IMR-90 (cell line): ENCODE results near the gene RHOT1. TPM values are rescaled to one million over a fixed set of nuclear protein-coding genes. Genes with fewer than 3 reads are reported as not detected.

Experiments
- ATAC-seq: fragments of 200-7000 bp; cut with Tn5 transposase; 2 replicates; pipeline ENCODE4 v1.9.1; 2020; ENCODE audit warnings: low read depth, mild to moderate bottlenecking, moderate library complexity
- BruUV-seq: library from RNA; stranded (reverse); fragments of 400-500 nt; replicated peaks from 2 replicates; lab custom pipeline; 2021; lab: Mats Ljungman, UMichigan
- CTCF ChIA-PET: fragments of 300-600 bp; formaldehyde crosslinking; extraction: SDS; loops from one replicate; lab custom pipeline; 2021; ENCODE audit warnings: antibody characterized with exemption; lab: Yijun Ruan, JAX
- POLR2A ChIA-PET: fragments of 300-600 bp; sonication (Branson Sonifier 250); formaldehyde crosslinking; loops from one replicate; lab custom pipeline; 2022; ENCODE audit warnings: antibody characterized with exemption; ENCODE audit not compliant: unreplicated experiment; lab: Charles Lee
- DNase-seq: peaks from one replicate; pipeline ENCODE4 v3.0.0; 2013
- H2AFZ ChIP-seq: replicated peaks from 2 replicates; pipeline ENCODE3; 2013; ENCODE audit warnings: low read length, mild to moderate bottlenecking; ENCODE audit not compliant: poor library complexity
- H2AK5ac ChIP-seq: 2 replicates; pipeline ENCODE4 v1.6.1; 2013; ENCODE audit warnings: low read depth, low read length, inconsistent platforms
- H2AK9ac ChIP-seq: replicated peaks from 2 replicates; pipeline ENCODE3; 2013; ENCODE audit warnings: mild to moderate bottlenecking, low read depth, low read length, moderate library complexity; ENCODE audit not compliant: poor library complexity
- H2BK120ac ChIP-seq: 2 replicates; pipeline ENCODE4 v1.6.1; 2013; ENCODE audit warnings: low read depth, low read length, inconsistent platforms
- H2BK15ac ChIP-seq: 3 replicates; pipeline ENCODE4 v1.6.1; 2013; ENCODE audit warnings: low read depth, low read length, inconsistent platforms
- H2BK20ac ChIP-seq: 2 replicates; pipeline ENCODE4 v1.6.1; 2013; ENCODE audit warnings: low read depth, mild to moderate bottlenecking, inconsistent platforms, low read length, moderate library complexity
- H2BK5ac ChIP-seq: 2 replicates; pipeline ENCODE4 v1.6.1; 2013; ENCODE audit warnings: mild to moderate bottlenecking, low read depth, low read length, inconsistent platforms; ENCODE audit not compliant: poor library complexity, severe bottlenecking
- H3K14ac ChIP-seq: replicated peaks from 2 replicates; pipeline ENCODE4 v1.6.1; 2013; ENCODE audit warnings: low read depth, low read length, inconsistent platforms
- H3K18ac ChIP-seq: 2 replicates; pipeline ENCODE4 v1.6.1; 2013; ENCODE audit warnings: low read depth, low read length, control low read depth
- H3K23ac ChIP-seq: 2 replicates; pipeline ENCODE4 v1.6.1; 2013; ENCODE audit warnings: low read depth, low read length, inconsistent platforms
- H3K27ac ChIP-seq: 2 replicates; pipeline ENCODE4 v1.5.1; 2013; ENCODE audit warnings: mild to moderate bottlenecking, control low read depth, low read length; ENCODE audit not compliant: insufficient read depth
- H3K27me3 ChIP-seq: 2 replicates; pipeline ENCODE4 v1.6.1; 2013; ENCODE audit warnings: low read length; ENCODE audit not compliant: control insufficient read depth, insufficient read depth
- H3K36me3 ChIP-seq: 2 replicates; pipeline ENCODE4 v1.6.1; 2013; ENCODE audit warnings: low read length, mixed read lengths; ENCODE audit not compliant: control insufficient read depth, insufficient read depth
- H3K4ac ChIP-seq: 2 replicates; pipeline ENCODE4 v1.6.1; 2013; ENCODE audit warnings: low read depth, low read length, inconsistent platforms
- H3K4me1 ChIP-seq: 2 replicates; pipeline ENCODE4 v1.6.1; 2013; ENCODE audit warnings: low read length, mixed read lengths; ENCODE audit not compliant: control insufficient read depth, insufficient read depth
- H3K4me2 ChIP-seq: 2 replicates; pipeline ENCODE4 v1.6.1; 2013; ENCODE audit warnings: low read depth, mild to moderate bottlenecking, control low read depth, low read length, moderate library complexity
- H3K4me3 ChIP-seq: 2 replicates; pipeline ENCODE4 v1.5.1; 2013; ENCODE audit warnings: low read depth, mild to moderate bottlenecking, control low read depth, low read length, moderate library complexity; ENCODE audit not compliant: insufficient read depth
- H3K56ac ChIP-seq: 2 replicates; pipeline ENCODE4 v1.6.1; 2013; ENCODE audit warnings: low read length, inconsistent platforms; ENCODE audit not compliant: insufficient read depth; ENCODE audit errors: extremely low read depth
- H3K79me1 ChIP-seq, 2 experiments: 2 replicates each; pipeline ENCODE4 v1.6.1; 2013; ENCODE audit warnings: low read length in 2 of 2, inconsistent platforms in 1 of 2, low read depth in 1 of 2
- H3K9ac ChIP-seq: 2 replicates; pipeline ENCODE4 v1.6.1; 2013; ENCODE audit warnings: low read depth, low read length, control low read depth
- H3K9me1 ChIP-seq: 2 replicates; pipeline ENCODE4 v1.6.1; 2013; ENCODE audit warnings: low read length, inconsistent platforms; ENCODE audit not compliant: insufficient read depth
- H3K9me3 ChIP-seq: 2 replicates; pipeline ENCODE4 v1.6.1; 2013; ENCODE audit warnings: low read length; ENCODE audit not compliant: control insufficient read depth, insufficient read depth
- H4K20me1 ChIP-seq: 2 replicates; pipeline ENCODE4 v1.6.1; 2013; ENCODE audit warnings: low read length, inconsistent platforms; ENCODE audit not compliant: insufficient read depth
- H4K5ac ChIP-seq: 2 replicates; pipeline ENCODE4 v1.6.1; 2013; ENCODE audit warnings: mild to moderate bottlenecking, low read depth, low read length, control low read depth
- H4K8ac ChIP-seq, 2 experiments: 2 replicates each; pipeline ENCODE4 v1.6.1; 2013; ENCODE audit warnings: low read depth in 2 of 2, low read length in 2 of 2, control low read depth in 1 of 2, inconsistent platforms in 1 of 2
- H4K91ac ChIP-seq: 2 replicates; pipeline ENCODE4 v1.6.1; 2013; ENCODE audit warnings: low read depth, low read length, inconsistent platforms; ENCODE audit not compliant: insufficient read depth
- CHD1 ChIP-seq: IDR thresholded peaks from 2 replicates; pipeline ENCODE4 v1.6.1; 2012; ENCODE audit warnings: low read depth, low read length, improper control_type of control experiment
- MXI1 ChIP-seq: IDR thresholded peaks from 2 replicates; pipeline ENCODE4 v1.6.1; 2012; ENCODE audit warnings: low read depth, mild to moderate bottlenecking, low read length, moderate library complexity, borderline replicate concordance
- NFE2L2 ChIP-seq: fragments of 150-350 bp; IDR thresholded peaks from 2 replicates; pipeline ENCODE4 v1.6.1; 2016; ENCODE audit warnings: low read depth, mild to moderate bottlenecking, low read length
- RAD21 ChIP-seq: IDR thresholded peaks from 2 replicates; pipeline ENCODE4 v1.6.1; 2012; ENCODE audit warnings: low read length, improper control_type of control experiment
- USF2 ChIP-seq: fragments of 150-350 bp; IDR thresholded peaks from 2 replicates; pipeline ENCODE4 v1.6.1; 2017; ENCODE audit warnings: mild to moderate bottlenecking, antibody characterized with exemption, low read length, low read depth
- WGBS, 2 experiments: methylation state at CpG; one replicate each; pipeline versions ENCODE4 v1.1.5 to v1.1.7; 2013; ENCODE audit warnings: missing lambda C conversion rate in 2 of 2; ENCODE audit not compliant: insufficient read length in 1 of 2; ENCODE audit errors: extremely low coverage in 2 of 2; 5-methylcytosine and 5-hydroxymethylcytosine counted together
- dilution Hi-C: fragments of 300-500 bp; cut with HindIII; formaldehyde crosslinking; loops from one replicate; pipeline ENCODE4 v1.14.3; 2018; ENCODE audit warnings: low sequenced_read_pairs; ENCODE audit not compliant: unreplicated experiment
- in situ Hi-C: fragments of 300-500 bp; cut with MboI; formaldehyde crosslinking; loops from 3 replicates; pipeline ENCODE4 v1.14.3; 2019; ENCODE audit warnings: low sequenced_read_pairs, inconsistent platforms, mixed read lengths
- intact Hi-C: fragments of 100-400 bp; cut with micrococcal nuclease; formaldehyde crosslinking; loops from 2 replicates; pipeline ENCODE4 v1.10.0; 2022
- polyA plus RNA-seq, 3 experiments: library from polyadenylated mRNA; depleted of rRNA; stranded (reverse); fragments of >200 nt; gene quantifications; 2 replicates each; pipeline ENCODE4 v1.2.3, GENCODE V29; 2012; ENCODE audit warnings: low replicate concordance in 1 of 3
- total RNA-seq: library from RNA; depleted of rRNA; stranded (reverse); fragments of >200 nt; gene quantifications from 2 replicates; pipeline ENCODE4 v1.2.3, GENCODE V29; 2012
- TF ChIP-seq, protein P1 (sequence below): conservative IDR thresholded peaks from 2 replicates; pipeline ENCODE4 v1.5.1; 2012; ENCODE audit warnings: mild to moderate bottlenecking, low read depth, low read length, improper control_type of control experiment

Gene RHOT1
- total and polyA plus RNA-seq, 2 of the 4 experiments (the other 2 are of a cell fraction): 27.4 to 27.6 TPM

GRCh38 chr17:32185875-32186274 lies 43.6 kb downstream of the RHOT1 start:
- Histone ChIP-seq H2BK20ac (no peak overlapping the region), H2BK15ac (no peak overlapping the region), H3K27me3 (no peaks in the 10 kb centered on the region), H3K9me1 (no peaks in the 10 kb centered on the region), H3K14ac (no peak overlapping the region), H3K18ac (no peak overlapping the region), H2AK5ac (peak overlapping the region; percentile 52; the same call in 1 of the 2 replicates), H3K23ac (no peak overlapping the region), H4K91ac (no peak overlapping the region), H3K4ac (no peak overlapping the region), H4K8ac (no peak overlapping the region), H2AK9ac (no peak overlapping the region), H3K9ac (no peak overlapping the region), H3K4me1 (peaks cover 8% of the 10 kb centered on the region), H4K20me1 (no peaks in the 10 kb centered on the region), H3K27ac (no peak overlapping the region), H3K36me3 (peaks cover 3% of the 10 kb centered on the region; the same call in 1 of the 2 replicates), H2AFZ (no peak overlapping the region), H2BK5ac (peak overlapping the region; percentile 66), H3K79me1 (peaks cover 3 to 20% of the 10 kb centered on the region in 2 experiments; a peak in 2 of 4 replicates), H3K4me2 (no peak overlapping the region), H3K9me3 (no peaks in the 10 kb centered on the region), H3K4me3 (no peak overlapping the region), H3K56ac (no peak overlapping the region), H4K5ac (no peak overlapping the region), H2BK120ac (no peak overlapping the region; the same call in 1 of the 2 replicates)
- ChIA-PET POLR2A (no interaction called here), CTCF (no interaction called here)
- dilution Hi-C loops (no loop called here), in situ Hi-C loops (no loop called here), intact Hi-C loops (no loop called here)
- WGBS, 2 experiments: 100% methylated on average over 1 of the region's 2 CpGs; no CpG with 5 or more reads in 1 of the 2 experiments
- ATAC-seq (0 out of 2 replicates have a peak, but pooled peaks have one; percentile 30), DNase-seq (peak; percentile 55)
- no peak for TF ChIP-seq RAD21
- no peak for TF ChIP-seq CHD1
- TF ChIP-seq, protein P1, sequence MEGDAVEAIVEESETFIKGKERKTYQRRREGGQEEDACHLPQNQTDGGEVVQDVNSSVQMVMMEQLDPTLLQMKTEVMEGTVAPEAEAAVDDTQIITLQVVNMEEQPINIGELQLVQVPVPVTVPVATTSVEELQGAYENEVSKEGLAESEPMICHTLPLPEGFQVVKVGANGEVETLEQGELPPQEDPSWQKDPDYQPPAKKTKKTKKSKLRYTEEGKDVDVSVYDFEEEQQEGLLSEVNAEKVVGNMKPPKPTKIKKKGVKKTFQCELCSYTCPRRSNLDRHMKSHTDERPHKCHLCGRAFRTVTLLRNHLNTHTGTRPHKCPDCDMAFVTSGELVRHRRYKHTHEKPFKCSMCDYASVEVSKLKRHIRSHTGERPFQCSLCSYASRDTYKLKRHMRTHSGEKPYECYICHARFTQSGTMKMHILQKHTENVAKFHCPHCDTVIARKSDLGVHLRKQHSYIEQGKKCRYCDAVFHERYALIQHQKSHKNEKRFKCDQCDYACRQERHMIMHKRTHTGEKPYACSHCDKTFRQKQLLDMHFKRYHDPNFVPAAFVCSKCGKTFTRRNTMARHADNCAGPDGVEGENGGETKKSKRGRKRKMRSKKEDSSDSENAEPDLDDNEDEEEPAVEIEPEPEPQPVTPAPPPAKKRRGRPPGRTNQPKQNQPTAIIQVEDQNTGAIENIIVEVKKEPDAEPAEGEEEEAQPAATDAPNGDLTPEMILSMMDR: no peak
- no peak for TF ChIP-seq USF2
- peak; percentile 71; the same call in 1 of the 2 replicates for TF ChIP-seq NFE2L2
- TF ChIP-seq MXI1: no peak
- no TSS peak for BruUV-seq
